GM12892 (cell line): ENCODE results near the gene KCNG4.

Experiments
- POLR2A ChIP-seq: IDR thresholded peaks from 2 replicates; pipeline ENCODE4 v1.6.1; 2011; ENCODE audit warnings: low read depth, low read length, control low read depth
- POLR2AphosphoS5 ChIP-seq: IDR thresholded peaks from 2 replicates; pipeline ENCODE4 v1.6.1; 2011; ENCODE audit warnings: low read depth, low read length, control low read depth
- TAF1 ChIP-seq: IDR thresholded peaks from 2 replicates; pipeline ENCODE4 v1.6.1; 2011; ENCODE audit warnings: low read depth, mild to moderate bottlenecking, control low read depth, low read length, borderline replicate concordance

DNA sequence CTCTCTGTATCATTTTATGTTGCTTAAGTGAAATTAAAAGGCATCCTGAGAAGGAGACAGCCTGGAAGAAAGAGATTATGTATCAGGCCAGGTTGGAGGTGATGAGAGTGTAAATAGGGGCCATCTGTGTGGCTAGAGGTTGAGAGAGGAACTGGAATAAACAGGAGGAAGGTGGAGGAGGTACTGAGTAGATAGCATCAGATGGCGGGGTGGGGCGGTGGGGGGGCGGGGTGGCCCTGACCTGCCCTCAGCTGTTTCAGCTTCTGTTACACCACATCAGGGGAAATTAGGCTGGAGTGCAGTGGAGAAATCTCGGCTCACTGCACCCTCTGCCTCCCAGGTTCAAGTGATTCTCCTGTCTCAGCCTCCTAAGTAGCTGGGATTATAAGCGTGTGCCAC is 6.9 kb upstream of the KCNG4 start:
- no peak for TF ChIP-seq POLR2AphosphoS5
- TF ChIP-seq POLR2A, result no peak
- no peak for TF ChIP-seq TAF1
